RWPE2 (cell line): ENCODE results near the gene SIGLEC10.

ENCODE experiments used
- ATAC-seq: fragments of 200-7000 bp; cut with Tn5 transposase; 3 replicates; pipeline ENCODE4 v1.9.1; 2021; ENCODE audit warnings: low read depth
- DNase-seq: peaks from one replicate; pipeline ENCODE4 v3.0.0-alpha.2; 2020; ENCODE audit warnings: low spot score
- H3K27ac ChIP-seq: fragments of 450-650 bp; 2 replicates; pipeline ENCODE4 v1.5.1; 2017; ENCODE audit warnings: mild to moderate bottlenecking; ENCODE audit not compliant: poor library complexity, severe bottlenecking
- H3K27me3 ChIP-seq: fragments of 250-450 bp; sonication (Bioruptor Pico); 2 replicates; pipeline ENCODE4 v1.5.1; 2021; ENCODE audit warnings: mild to moderate bottlenecking, moderate library complexity; ENCODE audit not compliant: insufficient read depth, poor library complexity, severe bottlenecking
- H3K36me3 ChIP-seq: fragments of 250-450 bp; sonication (Bioruptor Pico); 2 replicates; pipeline ENCODE4 v1.5.1; 2020; ENCODE audit warnings: low read depth, mild to moderate bottlenecking, moderate library complexity
- H3K4me1 ChIP-seq: fragments of 250-450 bp; sonication (Bioruptor Pico); 2 replicates; pipeline ENCODE4 v1.5.1; 2021; ENCODE audit warnings: mild to moderate bottlenecking, moderate library complexity; ENCODE audit not compliant: insufficient read depth, poor library complexity, severe bottlenecking
- H3K4me3 ChIP-seq: fragments of 250-450 bp; sonication (Bioruptor Pico); 2 replicates; pipeline ENCODE4 v1.5.1; 2021; ENCODE audit warnings: mild to moderate bottlenecking, moderate library complexity; ENCODE audit not compliant: severe bottlenecking
- H3K9me3 ChIP-seq: fragments of 250-450 bp; sonication (Bioruptor Pico); 2 replicates; pipeline ENCODE4 v1.5.1; 2021; ENCODE audit warnings: mild to moderate bottlenecking, moderate library complexity; ENCODE audit not compliant: severe bottlenecking
- CTCF ChIP-seq: fragments of 450-650 bp; IDR thresholded peaks from one replicate; pipeline ENCODE4 v1.5.1; 2017; ENCODE audit warnings: mild to moderate bottlenecking, moderate library complexity; ENCODE audit not compliant: poor library complexity, severe bottlenecking

Gene SIGLEC10

GRCh38 chr19:51439021-51439465 lies 21.6 kb upstream of the SIGLEC10 start:
- no peak overlapping the region for H3K4me3 ChIP-seq
- DNase-seq (no peak), ATAC-seq (no peak)
- H3K27ac ChIP-seq = no peak overlapping the region
- H3K9me3 ChIP-seq = no peaks in the 10 kb centered on the region
- no peaks in the 10 kb centered on the region for H3K4me1 ChIP-seq
- no peak for TF ChIP-seq CTCF
- H3K36me3 ChIP-seq = no peaks in the 10 kb centered on the region
- H3K27me3 ChIP-seq = peaks cover 16% of the 10 kb centered on the region

DNA sequence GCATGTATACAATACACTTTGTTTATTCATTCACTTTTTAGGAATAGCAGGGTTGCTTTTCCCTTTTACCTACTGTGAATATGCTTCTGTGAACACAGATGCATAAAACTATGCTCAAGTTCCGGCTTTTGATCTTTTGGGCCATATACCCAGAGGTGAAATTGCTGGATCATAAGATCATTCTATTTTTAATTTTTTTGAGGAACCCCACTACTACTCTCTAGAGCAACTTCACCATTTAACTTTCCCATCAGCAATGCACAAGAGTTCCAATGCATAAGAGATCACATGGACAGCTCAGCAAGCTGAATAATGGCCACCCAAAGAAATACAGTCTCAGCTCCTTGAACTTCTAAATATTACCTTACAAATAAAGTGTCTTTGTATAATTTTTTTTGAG lies 17.0 kb upstream of the SIGLEC10 start:
- Histone ChIP-seq H3K27me3 (peaks cover 6% of the 10 kb centered on the region), H3K4me1 (no peaks in the 10 kb centered on the region), H3K36me3 (no peaks in the 10 kb centered on the region), H3K4me3 (no peak overlapping the region), H3K9me3 (no peaks in the 10 kb centered on the region), H3K27ac (no peak overlapping the region)
- DNase-seq (no peak), ATAC-seq (no peak)
- no peak for TF ChIP-seq CTCF

DNA sequence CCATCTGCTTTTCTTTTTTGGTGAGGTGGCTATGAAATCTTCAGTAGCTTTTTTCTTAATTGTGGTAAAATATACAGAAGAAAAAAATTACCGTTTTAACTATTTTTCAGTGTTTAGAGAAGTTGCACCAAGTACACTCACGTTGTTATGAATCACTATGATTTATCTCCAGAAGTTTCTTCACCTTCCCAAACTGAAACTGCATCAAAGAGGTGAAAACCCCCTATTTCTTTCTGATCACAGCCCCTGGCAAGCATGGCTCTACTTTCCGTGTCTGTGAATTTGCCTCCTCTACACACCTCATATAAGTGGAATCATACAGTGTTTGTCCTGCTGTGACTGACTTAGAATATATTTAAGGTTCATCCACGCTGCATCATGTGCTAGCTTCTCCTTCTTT lies 15.6 kb upstream of the SIGLEC10 start:
- H3K4me1 ChIP-seq = no peaks in the 10 kb centered on the region
- DNase-seq (no peak), ATAC-seq (no peak)
- no peak for TF ChIP-seq CTCF
- no peak overlapping the region for H3K27ac ChIP-seq
- H3K36me3 ChIP-seq = no peaks in the 10 kb centered on the region
- no peaks in the 10 kb centered on the region for H3K9me3 ChIP-seq
- peaks cover 6% of the 10 kb centered on the region for H3K27me3 ChIP-seq
- no peak overlapping the region for H3K4me3 ChIP-seq

GRCh38 chr19:51431124-51431523 lies 13.7 kb upstream of the SIGLEC10 start:
- Histone ChIP-seq H3K27ac (no peak overlapping the region), H3K9me3 (no peaks in the 10 kb centered on the region), H3K36me3 (no peaks in the 10 kb centered on the region), H3K4me1 (no peaks in the 10 kb centered on the region), H3K4me3 (no peak overlapping the region), H3K27me3 (peaks cover 6% of the 10 kb centered on the region)
- TF ChIP-seq CTCF = no peak
- DNase-seq (no peak), ATAC-seq (no peak)

DNA sequence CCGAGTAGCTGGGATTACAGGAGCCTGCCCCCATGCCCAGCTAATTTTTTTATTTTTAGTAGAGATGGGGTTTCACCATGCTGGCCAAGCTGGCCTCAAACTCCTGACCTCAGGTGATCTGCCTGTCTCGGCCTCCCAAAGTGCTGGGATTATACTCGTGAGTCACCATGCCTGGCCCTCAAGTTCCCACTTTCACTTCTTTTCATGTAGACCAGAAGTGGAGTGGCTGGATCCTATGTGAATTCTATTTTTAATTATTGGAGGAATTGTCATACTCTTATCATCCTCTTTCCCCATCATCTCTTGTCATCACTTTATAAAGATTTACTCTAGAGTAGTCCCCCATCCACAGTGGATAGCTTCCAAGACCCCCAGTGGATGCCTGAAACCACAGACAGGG lies 12.8 kb upstream of the SIGLEC10 start:
- Histone ChIP-seq H3K36me3 (no peaks in the 10 kb centered on the region), H3K9me3 (no peaks in the 10 kb centered on the region), H3K4me1 (no peaks in the 10 kb centered on the region), H3K27ac (no peak overlapping the region), H3K4me3 (no peak overlapping the region), H3K27me3 (peaks cover 6% of the 10 kb centered on the region)
- DNase-seq = no peak
- no peak for TF ChIP-seq CTCF
- no peak for ATAC-seq
